ENCODE data around the gene TIGD6.
A peak's percentile ranks its signal among the peaks of the same experiment; 100 is the strongest.

TIGD6 gene

GRCh38 chr5:150000990-150001659 is 671 bp upstream of the TIGD6 start:
- Histone ChIP-seq H3K4me2 (ENCODE audit: low read depth, low read length, poor library complexity, severe bottlenecking) (peak overlapping the region; percentile 75), H3K27ac (ENCODE audit: low read depth, low read length) (peak overlapping the region; percentile 68), H3K79me2 (ENCODE audit: insufficient read depth, low read length) (peaks cover 43% of the 10 kb centered on the region)

DNA sequence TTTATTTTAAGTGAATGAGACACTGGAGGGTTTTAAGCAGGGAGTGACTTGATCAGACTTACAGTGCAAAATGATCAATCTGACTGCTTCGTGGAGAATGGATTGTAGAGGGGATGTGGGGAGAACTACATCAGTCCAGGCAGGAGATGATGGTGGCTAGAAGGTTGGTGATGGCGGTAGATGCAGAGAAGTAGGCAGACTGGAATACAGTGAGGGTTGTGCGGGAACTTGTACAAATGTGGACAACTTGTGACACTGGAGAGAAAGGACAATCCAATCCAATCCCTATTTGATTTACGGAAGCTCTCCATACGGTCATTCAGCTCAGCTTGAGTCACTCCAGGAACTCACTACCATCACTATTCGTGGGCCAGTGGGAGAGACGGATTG is 593 bp downstream of the TIGD6 start:
- Histone ChIP-seq H3K79me2 (ENCODE audit: insufficient read depth, low read length) (peaks cover 40% of the 10 kb centered on the region), H3K27me3 (ENCODE audit: low read length) (no peaks in the 10 kb centered on the region), H3K4me3 (ENCODE audit: insufficient read depth, low read length, poor library complexity, severe bottlenecking) (peak overlapping the region; percentile 64), H4K20me1 (ENCODE audit: low read depth, low read length) (peaks cover 8% of the 10 kb centered on the region; the same call in 1 of the 2 replicates), H3K27ac (ENCODE audit: low read depth, low read length) (peak overlapping the region; percentile 68), H3K4me2 (ENCODE audit: low read depth, low read length, poor library complexity, severe bottlenecking) (peak overlapping the region; percentile 68), H3K36me3 (ENCODE audit: low read length) (0 out of 2 replicates have a peak, but pooled peaks cover 2% of the 10 kb centered on the region), H3K9me2 (replicated peaks; ENCODE audit: insufficient read depth, low read length) (no peaks in the 10 kb centered on the region), H3K9me3 (ENCODE audit: insufficient read depth, low read length) (no peaks in the 10 kb centered on the region), H2AFZ (ENCODE audit: low read depth, low read length, severe bottlenecking) (peak overlapping the region; percentile 69), H3F3A (ENCODE audit: insufficient read depth) (peaks cover 13% of the 10 kb centered on the region; the same call in 1 of the 2 replicates), H3K9ac (ENCODE audit: low read length) (peak overlapping the region; percentile 88)
- TF ChIP-seq EZH2phosphoT487 (conservative IDR thresholded peaks at IDR 0.05; ENCODE audit: low read length): no peak
- TF ChIP-seq, protein P1, sequence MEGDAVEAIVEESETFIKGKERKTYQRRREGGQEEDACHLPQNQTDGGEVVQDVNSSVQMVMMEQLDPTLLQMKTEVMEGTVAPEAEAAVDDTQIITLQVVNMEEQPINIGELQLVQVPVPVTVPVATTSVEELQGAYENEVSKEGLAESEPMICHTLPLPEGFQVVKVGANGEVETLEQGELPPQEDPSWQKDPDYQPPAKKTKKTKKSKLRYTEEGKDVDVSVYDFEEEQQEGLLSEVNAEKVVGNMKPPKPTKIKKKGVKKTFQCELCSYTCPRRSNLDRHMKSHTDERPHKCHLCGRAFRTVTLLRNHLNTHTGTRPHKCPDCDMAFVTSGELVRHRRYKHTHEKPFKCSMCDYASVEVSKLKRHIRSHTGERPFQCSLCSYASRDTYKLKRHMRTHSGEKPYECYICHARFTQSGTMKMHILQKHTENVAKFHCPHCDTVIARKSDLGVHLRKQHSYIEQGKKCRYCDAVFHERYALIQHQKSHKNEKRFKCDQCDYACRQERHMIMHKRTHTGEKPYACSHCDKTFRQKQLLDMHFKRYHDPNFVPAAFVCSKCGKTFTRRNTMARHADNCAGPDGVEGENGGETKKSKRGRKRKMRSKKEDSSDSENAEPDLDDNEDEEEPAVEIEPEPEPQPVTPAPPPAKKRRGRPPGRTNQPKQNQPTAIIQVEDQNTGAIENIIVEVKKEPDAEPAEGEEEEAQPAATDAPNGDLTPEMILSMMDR (IDR thresholded peaks at IDR 0.05; ENCODE audit: insufficient read depth, low read length, poor library complexity, severe bottlenecking): no peak

More at GRCh38 chr5:150000990-150001659, 671 bp upstream of the TIGD6 start:
- TF ChIP-seq, protein P1 (IDR thresholded peaks at IDR 0.05; ENCODE audit: insufficient read depth, low read length, poor library complexity, severe bottlenecking): no peak
- TF ChIP-seq EZH2phosphoT487 (conservative IDR thresholded peaks at IDR 0.05; ENCODE audit: low read length): no peak
- Histone ChIP-seq H3K27me3 (ENCODE audit: low read length) (no peaks in the 10 kb centered on the region), H3K9me2 (replicated peaks; ENCODE audit: insufficient read depth, low read length) (no peaks in the 10 kb centered on the region), H4K20me1 (ENCODE audit: low read depth, low read length) (peaks cover 8% of the 10 kb centered on the region; the same call in 1 of the 2 replicates), H2AFZ (ENCODE audit: low read depth, low read length, severe bottlenecking) (peak overlapping the region; percentile 69), H3K4me3 (ENCODE audit: insufficient read depth, low read length, poor library complexity, severe bottlenecking) (peak overlapping the region; percentile 64), H3K9me3 (ENCODE audit: insufficient read depth, low read length) (no peaks in the 10 kb centered on the region), H3F3A (ENCODE audit: insufficient read depth) (peaks cover 13% of the 10 kb centered on the region; the same call in 1 of the 2 replicates), H3K9ac (ENCODE audit: low read length) (peak overlapping the region; percentile 88), H3K36me3 (ENCODE audit: low read length) (peaks cover 12% of the 10 kb centered on the region; the same call in 1 of the 2 replicates)

DNA sequence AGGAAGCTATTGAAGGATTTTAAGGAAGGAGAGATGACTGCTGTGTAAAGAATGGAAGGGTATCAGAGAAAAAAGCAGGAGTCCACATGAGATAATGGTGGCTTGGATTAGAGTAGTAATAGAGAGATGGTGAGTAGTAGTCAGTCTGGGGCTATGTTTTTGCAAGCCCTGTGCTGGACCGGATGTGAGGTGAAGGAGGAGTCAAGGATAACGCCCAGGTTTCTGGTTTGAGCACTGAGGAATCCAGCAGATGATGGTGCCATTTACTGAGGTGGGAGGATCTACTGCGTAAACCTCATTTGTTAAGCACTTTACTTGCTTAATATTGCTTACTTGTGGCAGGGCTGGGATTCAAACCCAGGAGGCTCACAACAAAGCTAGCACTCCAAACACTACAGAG is 1.1 kb downstream of the TIGD6 start:
- Histone ChIP-seq H3K9ac (ENCODE audit: low read length) (peak overlapping the region; percentile 88), H3F3A (ENCODE audit: insufficient read depth) (peaks cover 13% of the 10 kb centered on the region; the same call in 1 of the 2 replicates), H3K4me2 (ENCODE audit: low read depth, low read length, poor library complexity, severe bottlenecking) (peak overlapping the region; percentile 68), H3K9me3 (ENCODE audit: insufficient read depth, low read length) (no peaks in the 10 kb centered on the region), H3K36me3 (ENCODE audit: low read length) (no peaks in the 10 kb centered on the region), H4K20me1 (ENCODE audit: low read depth, low read length) (peaks cover 8% of the 10 kb centered on the region; the same call in 1 of the 2 replicates), H3K4me3 (ENCODE audit: insufficient read depth, low read length, poor library complexity, severe bottlenecking) (peak overlapping the region; percentile 64), H3K79me2 (ENCODE audit: insufficient read depth, low read length) (peaks cover 35% of the 10 kb centered on the region), H3K27ac (ENCODE audit: low read depth, low read length) (no peak overlapping the region), H3K9me2 (replicated peaks; ENCODE audit: insufficient read depth, low read length) (no peaks in the 10 kb centered on the region), H3K27me3 (ENCODE audit: low read length) (no peaks in the 10 kb centered on the region), H2AFZ (ENCODE audit: low read depth, low read length, severe bottlenecking) (no peak overlapping the region)
- no peak for TF ChIP-seq EZH2phosphoT487 (conservative IDR thresholded peaks at IDR 0.05; ENCODE audit: low read length)
- TF ChIP-seq, protein P1 (IDR thresholded peaks at IDR 0.05; ENCODE audit: insufficient read depth, low read length, poor library complexity, severe bottlenecking): no peak
